Activated naive CD4-positive, alpha-beta T cell treated with anti-CD3 and anti-CD28 coated beads, Interleukin-2, amount 50 U/mL, for 72 hours (primary cell): ENCODE measurements around the gene CARF. TPM values are rescaled to one million over a fixed set of nuclear protein-coding genes. Genes with fewer than 3 reads are reported as not detected.

Experiments
- ATAC-seq, 2 donors: fragments of 150-1000 bp; cut with Tn5 transposase; 2 replicates each; pipeline ENCODE4 v1.10.0; 2021; ENCODE audit warnings: mild to moderate bottlenecking in 2 of 2, moderate library complexity in 2 of 2
- DNase-seq, 2 donors: peaks; one replicate each; pipeline ENCODE4 v3.0.0; 2021 to 2022; ENCODE audit warnings: low spot score in 2 of 2
- H3K27ac Mint-ChIP-seq, 2 donors: one replicate each; pipeline ENCODE4 v1.8.0; 2022; ENCODE audit warnings: mild to moderate bottlenecking in 2 of 2, mixed read lengths in 2 of 2
- H3K36me3 Mint-ChIP-seq, 2 donors: one replicate each; pipeline ENCODE4 v1.8.0; 2022; ENCODE audit warnings: mixed read lengths in 2 of 2
- H3K9me3 Mint-ChIP-seq, 2 donors: one replicate each; pipeline ENCODE4 v1.8.0; 2022; ENCODE audit warnings: mixed read lengths in 2 of 2
- total RNA-seq, 2 donors: library from RNA; stranded (reverse); gene quantifications; one replicate each; pipeline ENCODE4 v1.2.3, GENCODE V29; 2022

CARF gene
- total RNA-seq, 2 donors from 2014 or later = 3.9 to 8.5 TPM

- Mint-ChIP-seq H3K27ac (no peak overlapping the region), H3K36me3 (peaks cover 0 to 13% of the 10 kb centered on the region in 2 donors), H3K9me3 (peaks cover 0 to 6% of the 10 kb centered on the region in 2 donors)
- ATAC-seq = peak in 1 of 2 donors; percentile 26
- no peak for DNase-seq
Observed at GRCh38 chr2:203033395-203033794, 121.3 kb downstream of the CARF start.

- Mint-ChIP-seq H3K36me3 (peaks cover 0 to 13% of the 10 kb centered on the region in 2 donors), H3K9me3 (peaks cover 0 to 6% of the 10 kb centered on the region in 2 donors), H3K27ac (no peak overlapping the region)
- DNase-seq (no peak), ATAC-seq (no peak)
Observed at GRCh38 chr2:203035879-203036470, 123.9 kb downstream of the CARF start.

Other genes with a start within 250 kb of the CARF start
- gene ICA1L, start 40.5 kb upstream of the CARF start, total RNA-seq = 1 to 10 TPM; 6.2 to 10.0 TPM
- 100 to 1,000 TPM in 1 of 2 donors, 10 to 100 TPM in 1; 82.5 to 101 TPM for gene WDR12, start 602 bp upstream of the CARF start, total RNA-seq
- gene NBEAL1, start 102.6 kb downstream of the CARF start, total RNA-seq = 10 to 100 TPM; 15.6 to 22.6 TPM